Measurements from ENCODE around the gene CAMK2G. TPM values are rescaled to one million over a fixed set of nuclear protein-coding genes. Genes with fewer than 3 reads are reported as not detected.

Gene CAMK2G
- polyA plus RNA-seq, 1 of the 3 experiments (the other 2 are of a cell fraction): 41.4 TPM

- CTCF ChIA-PET: interaction anchor here (2.2 to 37.3 kb wide), 3 partner anchors 12 to 85 kb away, joined by 11 to 753 read pairs (median 753); partner anchors contain the start of gene CAMK2G
- Histone ChIP-seq H3K9me3 (no peaks in the 10 kb centered on the region), H3K36me3 (replicated peaks in 1 of 2; ENCODE audit: control insufficient read depth in 1 of 2, insufficient read depth in 2 of 2, low read length in 1 of 2) (peaks cover 8 to 70% of the 10 kb centered on the region in 2 experiments), H3K9ac (no peak overlapping the region), H3K27ac (ENCODE audit: low read depth in 2 of 2, low read length in 1 of 2) (no peak overlapping the region), H3K4me2 (no peak overlapping the region), H3K9me2 (no peaks in the 10 kb centered on the region), H3K4me1 (ENCODE audit: control insufficient read depth in 1 of 2, insufficient read depth in 2 of 2, low read depth in 1 of 2, low read length in 1 of 2) (peaks cover 0 to 4% of the 10 kb centered on the region in 2 experiments; a peak in 1 of 4 replicates), H2AFZ (ENCODE audit: low read depth) (no peak overlapping the region), H3K4me3 (ENCODE audit: low read depth in 2 of 2, low read length in 1 of 2) (no peak overlapping the region), H3K79me2 (ENCODE audit: insufficient read depth) (peaks cover 17% of the 10 kb centered on the region; the same call in 1 of the 2 replicates), H3K27me3 (ENCODE audit: insufficient read depth) (no peaks in the 10 kb centered on the region), H3F3A (replicated peaks; ENCODE audit: insufficient read depth) (peaks cover 7% of the 10 kb centered on the region), H4K20me1 (ENCODE audit: insufficient read depth) (peaks cover 18% of the 10 kb centered on the region; the same call in 1 of the 2 replicates)
- no peak for TF ChIP-seq MEF2A (IDR thresholded peaks at IDR 0.05; ENCODE audit: borderline replicate concordance, low read depth)
- no peak for TF ChIP-seq RAD21 (IDR thresholded peaks at IDR 0.05; ENCODE audit: low read length)
- TF ChIP-seq GABPA (IDR thresholded peaks at IDR 0.05; ENCODE audit: low read depth): no peak
- no peak for TF ChIP-seq EP300 (IDR thresholded peaks at IDR 0.05; ENCODE audit: borderline replicate concordance in 1 of 2, low read depth in 1 of 2, low read length in 1 of 2)
- TF ChIP-seq NRF1 (IDR thresholded peaks at IDR 0.05; ENCODE audit: low read depth, low read length): no peak
- TF ChIP-seq RCOR1 (IDR thresholded peaks at IDR 0.05; ENCODE audit: low read length): no peak
- no peak for TF ChIP-seq CTCF (IDR thresholded peaks at IDR 0.05)
- TF ChIP-seq ZBTB33 (IDR thresholded peaks at IDR 0.05; ENCODE audit: borderline replicate concordance, low read depth): no peak
- no peak for TF ChIP-seq EZH2phosphoT487 (IDR thresholded peaks at IDR 0.05; ENCODE audit: borderline replicate concordance, low read depth)
- TF ChIP-seq SIN3A (IDR thresholded peaks at IDR 0.05; ENCODE audit: borderline replicate concordance, low read depth, low read length): no peak
- TF ChIP-seq RFX5 (IDR thresholded peaks at IDR 0.05; ENCODE audit: low read length): no peak
- no peak for TF ChIP-seq NFIC (IDR thresholded peaks at IDR 0.05; ENCODE audit: borderline replicate concordance)
- no peak for TF ChIP-seq FOXJ3 (CRISPR knock-in tag; IDR thresholded peaks at IDR 0.05)
- TF ChIP-seq JUND (IDR thresholded peaks at IDR 0.05): no peak
- no peak for TF ChIP-seq PBX3 (IDR thresholded peaks at IDR 0.05)
- DNase-seq: no peak
- WGBS (ENCODE audit: low lambda C conversion rate): 94% methylated on average over 8 of the region's 8 CpGs
- POLR2A ChIA-PET: no interaction called here
These were observed 18.1 kb downstream of the CAMK2G start for GRCh38 chr10:73856261-73856660.
